ENCODE results near the gene SPAG17.

DNA sequence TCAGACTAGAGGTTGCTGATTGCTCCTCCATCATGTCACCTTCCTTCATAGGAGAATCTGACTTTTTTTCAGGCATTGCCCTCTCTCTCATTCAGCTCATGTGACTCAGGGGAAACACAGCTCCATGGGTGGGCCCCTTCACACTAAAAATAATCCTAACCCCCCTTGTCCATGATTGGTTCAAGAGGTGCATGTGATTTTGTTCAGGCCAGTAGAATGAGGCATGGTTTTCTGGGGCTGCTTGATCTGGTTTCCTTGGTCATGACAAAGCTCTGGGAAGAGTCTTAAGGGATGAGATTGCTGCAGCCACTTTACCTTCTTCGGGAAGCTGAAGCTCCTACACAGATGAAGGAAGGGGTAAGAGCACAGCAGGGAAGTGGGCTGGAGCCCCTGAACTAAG, 56.3 kb downstream of the SPAG17 start:
- TF ChIP-seq, protein P1, sequence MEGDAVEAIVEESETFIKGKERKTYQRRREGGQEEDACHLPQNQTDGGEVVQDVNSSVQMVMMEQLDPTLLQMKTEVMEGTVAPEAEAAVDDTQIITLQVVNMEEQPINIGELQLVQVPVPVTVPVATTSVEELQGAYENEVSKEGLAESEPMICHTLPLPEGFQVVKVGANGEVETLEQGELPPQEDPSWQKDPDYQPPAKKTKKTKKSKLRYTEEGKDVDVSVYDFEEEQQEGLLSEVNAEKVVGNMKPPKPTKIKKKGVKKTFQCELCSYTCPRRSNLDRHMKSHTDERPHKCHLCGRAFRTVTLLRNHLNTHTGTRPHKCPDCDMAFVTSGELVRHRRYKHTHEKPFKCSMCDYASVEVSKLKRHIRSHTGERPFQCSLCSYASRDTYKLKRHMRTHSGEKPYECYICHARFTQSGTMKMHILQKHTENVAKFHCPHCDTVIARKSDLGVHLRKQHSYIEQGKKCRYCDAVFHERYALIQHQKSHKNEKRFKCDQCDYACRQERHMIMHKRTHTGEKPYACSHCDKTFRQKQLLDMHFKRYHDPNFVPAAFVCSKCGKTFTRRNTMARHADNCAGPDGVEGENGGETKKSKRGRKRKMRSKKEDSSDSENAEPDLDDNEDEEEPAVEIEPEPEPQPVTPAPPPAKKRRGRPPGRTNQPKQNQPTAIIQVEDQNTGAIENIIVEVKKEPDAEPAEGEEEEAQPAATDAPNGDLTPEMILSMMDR (IDR thresholded peaks at IDR 0.05), result no peak
- TF ChIP-seq POLR2AphosphoS5 (IDR thresholded peaks at IDR 0.05) (no peak), EP300 (IDR thresholded peaks at IDR 0.05) (no peak), POLR2A (IDR thresholded peaks at IDR 0.05) (no peak)
